AG08396 (cell line): ENCODE results near the gene GAREM1.
A peak's percentile ranks its signal among the peaks of the same experiment; 100 is the strongest.

Experiments used
- DNase-seq: peaks from one replicate; pipeline ENCODE4 v3.0.0; 2012; ENCODE audit warnings: low spot score, mixed read lengths

The GAREM1 gene

DNA sequence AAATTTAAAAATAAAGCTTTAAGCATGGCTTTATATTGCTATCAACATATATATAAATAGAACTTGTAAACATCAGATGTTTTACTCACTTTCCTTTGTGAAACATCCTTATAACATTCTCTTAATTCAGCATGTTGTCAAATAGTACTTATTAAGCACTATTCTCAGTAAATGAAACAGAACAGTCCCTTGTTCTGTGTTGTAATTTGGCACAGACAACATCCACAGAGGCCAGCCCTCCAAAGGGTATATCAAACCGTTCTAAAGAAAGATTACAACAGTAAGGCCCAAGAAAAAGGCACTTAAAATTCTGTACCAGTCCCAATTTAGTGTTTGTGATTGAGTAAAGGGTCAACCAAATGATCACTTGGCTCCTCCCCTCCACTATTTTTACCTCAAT, 46.0 kb downstream of the GAREM1 start:
- DNase-seq = no peak

DNA sequence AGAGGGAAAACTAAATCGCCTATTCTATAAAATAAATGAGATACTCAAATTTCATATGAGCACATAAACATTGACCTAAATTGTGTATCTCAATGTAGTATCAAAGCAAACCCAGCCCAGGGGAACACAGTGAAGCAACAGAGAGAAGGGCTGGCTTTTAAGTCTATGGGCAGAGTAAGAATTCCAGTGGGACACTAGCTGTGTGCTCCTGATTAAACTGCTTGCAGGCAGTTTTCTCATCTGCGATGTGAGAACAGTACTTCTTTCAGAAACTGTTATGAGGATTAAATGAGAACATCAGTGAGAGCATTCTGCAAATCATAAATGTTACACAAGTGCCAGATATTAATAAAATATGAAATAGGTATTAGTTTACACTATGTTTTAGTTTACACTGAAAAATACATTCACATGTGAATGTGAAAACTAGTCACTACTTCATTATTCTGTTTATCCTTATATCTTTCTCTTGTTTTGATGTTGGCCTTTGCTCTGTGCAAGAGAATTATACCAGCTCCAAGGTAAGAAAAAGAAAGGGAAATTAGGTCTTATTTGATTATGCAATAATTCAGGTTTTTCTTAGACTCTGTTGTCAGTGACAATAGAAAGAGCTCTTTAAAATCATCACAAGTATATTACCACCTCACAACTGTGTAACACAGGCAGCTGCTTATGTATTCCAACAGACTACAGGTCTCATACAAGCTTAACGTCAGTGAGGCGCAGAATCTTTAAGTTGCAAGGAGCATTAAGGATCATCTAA, 47.5 kb downstream of the GAREM1 start:
- no peak for DNase-seq

DNA sequence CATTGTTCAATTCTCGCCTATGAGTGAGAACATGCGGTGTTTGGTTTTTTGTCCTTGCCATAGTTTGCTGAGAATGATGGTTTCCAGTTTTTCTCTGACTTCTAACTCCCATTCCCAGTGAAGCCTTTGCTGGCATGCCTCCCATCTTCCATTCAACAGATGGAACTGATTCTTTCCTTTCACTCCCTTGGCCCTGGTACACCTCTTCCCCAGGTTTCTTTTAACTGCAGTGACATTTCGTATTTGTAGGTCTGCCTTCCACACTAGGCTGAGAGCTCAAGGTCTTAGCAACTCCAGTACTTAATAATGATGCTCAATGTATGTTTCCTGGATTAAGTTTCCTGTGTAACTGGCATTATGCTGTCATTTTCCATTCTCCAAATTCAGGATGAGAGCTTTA, 48.5 kb downstream of the GAREM1 start:
- DNase-seq = no peak

DNA sequence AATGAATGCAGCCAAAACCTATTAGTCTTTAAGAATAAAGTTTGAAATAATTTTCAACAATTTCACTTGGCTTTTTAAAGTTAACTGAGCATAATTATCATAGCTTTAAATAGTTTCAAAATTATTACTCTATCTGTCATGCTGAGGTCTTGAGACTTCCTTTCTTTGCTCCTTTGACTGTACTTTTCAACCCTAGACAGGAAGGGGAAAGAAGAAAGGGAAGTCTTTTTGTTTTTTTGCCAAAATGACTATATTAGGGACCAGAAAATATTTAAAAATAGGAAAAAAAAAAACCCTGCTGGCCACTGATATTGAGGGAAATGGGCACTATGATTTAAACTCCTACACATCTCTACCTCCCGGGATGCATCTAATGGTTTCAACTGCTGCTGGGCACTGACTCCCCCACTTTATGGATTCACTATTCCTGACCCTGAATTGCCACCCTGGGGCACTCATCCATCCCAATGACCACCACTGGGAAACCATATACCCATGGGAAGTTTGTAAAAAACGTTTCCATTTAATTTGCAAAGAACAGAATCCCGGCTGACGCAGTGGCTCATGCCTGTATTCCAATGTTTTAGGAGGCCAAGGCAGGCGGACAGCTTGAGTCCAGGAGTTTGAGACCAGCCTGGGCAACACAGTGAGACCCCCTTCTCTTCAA, 50.5 kb downstream of the GAREM1 start:
- DNase-seq = no peak

DNA sequence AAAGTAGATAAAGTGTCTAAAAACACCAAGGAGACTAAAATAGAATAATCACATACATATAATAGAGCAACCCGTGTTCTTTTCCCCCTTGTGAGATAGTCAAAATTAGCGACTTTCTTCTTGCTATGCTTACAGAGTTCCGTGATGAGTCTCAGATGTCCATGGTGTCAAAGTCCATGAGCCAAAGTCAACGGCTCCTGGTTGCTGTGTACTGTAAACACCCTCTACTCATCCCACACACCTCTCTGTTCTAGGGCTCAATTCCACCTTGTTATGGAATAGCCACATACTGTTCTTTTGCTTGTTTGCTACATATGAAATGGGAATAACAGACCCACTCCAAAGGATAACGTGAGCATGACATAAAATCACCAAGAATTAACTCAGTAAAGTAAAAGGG, 52.5 kb downstream of the GAREM1 start:
- DNase-seq = no peak

DNA sequence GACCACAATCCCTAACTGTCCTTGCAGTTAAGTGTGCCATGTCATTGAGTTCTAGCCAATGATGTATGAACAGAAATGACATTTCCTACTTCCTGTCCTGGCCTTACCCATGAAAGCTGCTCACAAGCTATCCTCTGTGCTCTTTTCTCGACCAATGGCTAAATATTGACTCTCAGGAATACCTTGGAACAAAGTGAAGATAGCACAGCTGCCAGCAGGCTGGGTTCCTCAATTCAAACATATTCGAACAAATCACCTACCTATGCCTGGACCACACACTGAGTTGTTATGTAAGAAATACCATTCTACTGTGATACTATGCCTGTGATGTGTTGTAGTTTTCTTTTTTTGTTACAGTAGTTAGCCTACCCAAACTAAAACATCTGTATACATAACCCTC, 65.1 kb downstream of the GAREM1 start:
- DNase-seq = no peak

DNA sequence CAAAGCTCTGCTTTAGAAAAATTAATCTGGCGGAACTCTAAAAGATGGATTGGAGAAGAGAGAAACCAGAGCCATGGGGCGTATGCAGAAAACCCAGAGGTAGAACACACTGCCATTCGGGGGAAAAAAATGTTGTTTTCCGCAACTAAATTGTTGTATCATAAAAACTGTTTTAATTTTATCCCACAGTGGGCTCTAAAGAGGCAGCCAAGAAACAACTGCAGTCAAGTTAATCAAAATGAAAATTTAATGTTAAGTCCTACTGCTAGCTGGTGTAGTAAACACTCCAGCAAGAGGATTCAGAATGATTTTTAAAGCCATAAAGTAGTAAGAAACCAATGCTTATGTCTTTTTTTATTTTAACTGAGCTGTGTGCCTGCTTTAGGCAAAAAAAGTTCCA, 69.1 kb downstream of the GAREM1 start:
- no peak for DNase-seq

DNA sequence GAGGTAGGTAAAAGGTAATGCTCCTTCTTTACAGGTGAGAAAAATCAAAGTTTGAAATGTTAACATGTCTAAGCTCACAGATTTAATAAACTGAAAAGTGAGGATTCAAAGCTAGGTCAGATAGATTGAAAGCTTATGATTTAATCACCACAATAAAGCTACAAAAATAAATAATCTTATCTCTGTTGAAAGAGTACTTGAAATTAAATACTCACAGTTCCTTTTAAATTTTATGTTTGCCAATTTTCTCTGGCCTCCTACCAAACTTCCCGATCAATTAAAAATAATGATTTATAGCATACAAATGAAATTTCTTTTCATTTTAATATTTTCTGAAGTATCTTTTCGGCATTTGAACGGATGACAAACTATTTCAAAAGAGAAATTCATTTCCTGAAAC, 77.3 kb downstream of the GAREM1 start:
- DNase-seq = no peak

DNA sequence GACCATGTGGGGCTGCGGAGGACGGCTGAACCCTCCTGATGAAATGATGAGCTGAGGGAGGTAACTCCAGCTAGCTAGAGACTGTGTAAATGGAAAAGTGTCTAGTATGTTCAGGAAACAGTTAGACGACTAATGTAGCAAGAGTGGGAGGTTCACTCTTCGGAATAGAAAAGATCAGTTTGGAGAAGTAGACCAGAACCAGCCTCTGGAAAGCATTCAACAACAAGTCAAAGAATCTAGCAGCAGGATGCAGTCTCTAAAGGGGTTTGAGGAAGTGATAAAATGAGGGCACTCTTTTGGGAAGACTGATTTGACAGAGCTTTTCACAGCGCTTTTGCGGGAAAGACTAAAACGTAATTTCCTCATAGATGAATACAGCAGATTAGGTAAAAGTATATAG, 79.6 kb downstream of the GAREM1 start:
- no peak for DNase-seq

DNA sequence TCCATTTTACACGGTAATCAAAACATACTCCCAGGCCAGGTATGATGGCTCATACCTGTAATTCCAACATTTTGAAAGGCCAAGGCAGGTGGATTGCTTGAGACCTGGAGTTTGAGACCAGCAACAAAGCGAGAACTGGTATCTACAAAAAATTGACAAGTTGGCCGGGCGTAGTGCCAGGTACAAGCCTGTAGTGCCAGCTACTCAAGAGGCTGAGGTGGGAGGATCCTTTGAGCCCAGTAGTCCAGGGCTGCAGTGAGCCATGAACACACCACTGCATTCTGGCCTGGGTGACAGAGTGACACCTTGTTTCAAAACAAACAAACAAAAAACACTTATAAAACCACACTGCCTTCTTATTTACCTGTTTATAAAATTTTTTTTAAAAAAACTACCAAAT, 80.8 kb downstream of the GAREM1 start:
- no peak for DNase-seq

DNA sequence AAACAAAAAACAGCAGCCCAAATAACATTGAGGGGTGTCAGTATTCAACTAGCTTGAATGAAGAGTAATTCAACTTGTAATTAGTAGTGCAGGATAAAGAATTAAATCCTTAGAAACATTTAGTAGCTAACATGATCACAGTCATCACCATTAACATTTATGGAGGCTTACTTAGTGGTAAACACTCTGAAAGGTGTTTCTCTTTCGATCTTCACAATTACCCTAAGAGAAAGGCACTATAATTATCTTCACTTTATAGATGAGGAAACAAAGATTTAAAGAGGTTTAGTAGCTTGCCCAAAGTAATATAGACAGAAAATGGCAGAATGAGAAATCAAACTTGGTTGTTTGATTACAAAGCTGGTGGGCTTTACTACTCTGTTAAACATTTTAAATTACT, 81.5 kb downstream of the GAREM1 start:
- DNase-seq = no peak

DNA sequence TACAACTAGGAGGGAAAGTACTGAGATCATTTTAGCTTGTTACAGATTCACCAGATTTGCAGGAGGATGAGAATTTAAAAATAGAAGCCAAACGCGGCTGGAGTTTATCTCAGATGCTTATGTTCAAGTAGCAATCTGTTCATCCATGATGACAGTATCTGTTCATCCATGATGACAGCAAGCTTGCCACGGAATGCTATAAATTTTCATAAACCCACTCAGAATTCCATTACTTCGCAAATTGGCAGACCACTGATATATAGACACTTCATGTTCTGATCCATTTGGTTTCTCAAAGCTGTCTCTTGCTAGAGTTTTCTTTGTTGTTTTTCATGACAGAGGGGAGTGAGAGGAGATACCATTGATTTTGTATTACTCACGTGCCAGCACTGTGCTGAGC, 84.2 kb downstream of the GAREM1 start:
- DNase-seq = no peak

DNA sequence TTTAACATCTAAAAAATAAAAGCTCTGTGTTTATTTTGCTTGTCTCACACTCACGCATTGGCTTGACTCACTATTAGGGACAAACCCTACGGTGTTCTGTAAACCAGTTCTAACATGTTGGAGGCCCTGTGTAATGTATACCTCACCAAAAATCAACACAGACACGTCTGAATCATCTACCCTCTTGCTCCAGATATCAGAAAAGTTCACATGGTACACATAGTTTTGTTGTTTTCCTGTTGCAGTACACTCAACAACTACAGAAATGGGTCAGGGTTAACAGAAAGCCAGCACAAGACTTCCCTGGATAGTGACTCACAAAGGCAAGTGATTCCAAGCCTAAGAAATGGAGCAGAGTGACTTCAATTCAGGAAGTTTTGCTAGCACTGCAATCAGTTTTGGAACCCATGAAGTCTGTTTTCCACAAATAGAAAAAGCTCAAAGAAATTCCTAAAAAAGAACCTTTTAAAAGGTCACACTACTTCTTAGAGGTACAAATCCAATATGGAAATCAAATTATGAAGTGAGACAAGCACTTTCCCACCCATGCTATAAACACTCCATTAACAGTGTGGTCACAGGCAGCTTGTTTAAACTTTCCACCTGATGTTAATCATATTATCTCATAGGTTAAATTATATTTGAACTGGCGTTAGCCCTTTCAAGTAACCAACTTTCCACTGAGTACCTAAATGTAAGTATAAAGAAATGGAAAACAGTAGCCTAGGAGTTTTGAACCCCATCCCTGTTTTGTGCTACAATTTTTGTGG, 87.4 kb downstream of the GAREM1 start:
- peak; percentile 51 for DNase-seq

DNA sequence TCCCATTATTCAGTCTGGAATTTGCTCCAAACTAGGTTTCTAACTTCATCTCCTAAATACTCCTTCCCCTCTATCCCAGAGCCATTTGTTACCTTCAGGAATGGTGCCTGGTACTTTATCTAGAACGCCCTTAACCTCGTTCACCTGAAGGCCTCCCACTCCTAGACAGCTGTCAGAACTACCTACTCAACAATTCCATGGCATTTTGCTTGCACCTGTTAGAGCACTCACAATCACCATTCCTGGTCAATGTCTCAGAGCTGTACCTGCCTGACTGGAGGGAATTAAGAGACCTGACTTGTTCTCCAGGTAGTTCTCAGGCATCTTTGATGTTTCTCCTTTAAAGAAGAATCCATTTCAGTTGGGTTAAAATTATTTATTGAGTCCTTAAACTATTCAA, 88.9 kb downstream of the GAREM1 start:
- DNase-seq = no peak

DNA sequence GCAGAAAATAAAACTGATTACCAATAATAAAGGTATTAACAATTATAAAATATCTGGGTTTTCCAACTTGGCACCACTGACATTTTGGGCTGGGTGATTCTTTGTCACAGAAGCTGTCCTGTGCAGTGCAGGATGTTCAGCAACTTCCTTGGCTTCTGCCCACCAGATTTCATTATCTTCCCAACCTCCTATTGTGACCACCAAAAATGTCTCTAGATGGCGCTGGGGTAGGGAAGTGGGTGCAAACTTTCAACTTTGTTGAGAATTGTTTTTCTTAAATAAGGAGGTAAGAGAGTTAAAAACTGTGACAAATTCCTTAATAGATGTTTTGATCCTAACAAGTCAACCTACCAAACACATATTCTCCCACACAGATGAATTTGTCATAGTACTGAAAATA, 90.1 kb downstream of the GAREM1 start:
- no peak for DNase-seq

DNA sequence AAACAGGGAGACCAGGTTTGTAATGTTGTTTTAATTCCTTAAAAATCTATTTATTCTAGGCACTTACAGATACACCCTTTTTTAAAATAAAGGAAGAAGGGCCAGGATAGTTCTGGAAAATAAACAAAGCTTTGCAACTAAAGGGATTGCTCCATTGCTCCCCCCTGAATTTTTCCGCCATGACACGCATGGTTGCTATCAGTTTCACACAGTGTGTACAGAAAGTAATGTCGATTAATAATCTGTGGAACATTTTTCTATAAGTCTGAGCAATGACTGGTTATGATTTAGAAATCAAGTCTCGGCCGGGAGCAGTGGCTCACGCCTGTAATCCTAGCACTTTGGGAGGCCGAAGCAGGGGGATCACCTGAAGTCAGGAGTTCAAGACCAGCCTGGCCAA, 90.8 kb downstream of the GAREM1 start:
- DNase-seq = no peak

DNA sequence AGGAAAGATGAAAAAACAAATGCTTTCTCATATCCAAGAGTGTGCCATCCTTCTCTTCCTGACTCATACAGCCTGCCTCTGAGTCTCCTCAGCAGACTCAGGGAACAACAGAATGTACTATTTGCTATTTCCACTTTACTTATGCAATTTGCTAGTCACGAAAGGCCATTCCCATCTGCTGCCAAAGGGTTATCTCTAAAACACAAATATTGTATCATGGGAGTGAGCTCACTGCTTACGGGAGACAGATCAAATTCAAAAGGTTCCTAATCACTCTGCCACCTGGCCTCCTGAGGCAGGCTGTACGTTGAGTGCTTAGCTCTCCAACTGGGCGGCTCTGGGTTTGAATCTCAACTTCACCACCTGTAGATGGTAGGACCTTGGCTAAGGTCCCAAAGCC, 92.0 kb downstream of the GAREM1 start:
- no peak for DNase-seq

DNA sequence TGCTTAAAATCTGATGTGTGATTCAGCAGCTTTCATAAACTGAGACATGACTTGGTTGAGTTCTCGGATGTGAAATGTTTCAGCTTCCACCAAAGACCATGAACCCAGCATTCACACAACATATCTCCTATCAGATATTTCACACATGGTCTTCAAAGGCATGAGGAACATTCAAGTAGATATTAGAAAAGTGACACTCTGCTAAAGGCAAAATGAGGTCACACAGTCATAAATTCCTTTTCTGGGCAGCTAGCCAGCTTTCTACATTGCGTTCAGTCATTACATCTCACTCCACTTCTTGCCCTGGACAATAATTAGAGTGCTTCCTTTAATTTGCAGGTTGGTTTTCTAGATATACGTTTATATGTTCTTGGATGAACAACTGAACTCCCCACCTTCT, 96.7 kb downstream of the GAREM1 start:
- no peak for DNase-seq

DNA sequence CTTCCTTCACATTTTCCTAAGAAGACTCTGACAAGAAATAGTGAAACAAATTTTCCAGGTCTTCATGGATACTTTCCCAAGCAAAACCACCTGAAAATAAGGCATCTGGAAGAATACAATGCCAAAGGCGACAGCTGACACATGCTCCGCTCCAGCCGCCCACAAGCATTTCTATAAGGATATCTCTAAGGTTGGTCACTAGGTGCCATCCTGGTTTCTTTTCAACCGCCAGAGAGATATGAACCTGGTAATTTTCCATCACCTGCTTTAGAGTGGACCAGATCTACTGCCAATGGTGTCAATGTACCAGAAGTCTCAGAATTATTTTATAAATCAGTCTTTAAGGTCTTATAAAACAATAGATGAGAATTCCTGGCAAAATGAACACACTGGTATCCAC, 97.2 kb downstream of the GAREM1 start:
- no peak for DNase-seq

DNA sequence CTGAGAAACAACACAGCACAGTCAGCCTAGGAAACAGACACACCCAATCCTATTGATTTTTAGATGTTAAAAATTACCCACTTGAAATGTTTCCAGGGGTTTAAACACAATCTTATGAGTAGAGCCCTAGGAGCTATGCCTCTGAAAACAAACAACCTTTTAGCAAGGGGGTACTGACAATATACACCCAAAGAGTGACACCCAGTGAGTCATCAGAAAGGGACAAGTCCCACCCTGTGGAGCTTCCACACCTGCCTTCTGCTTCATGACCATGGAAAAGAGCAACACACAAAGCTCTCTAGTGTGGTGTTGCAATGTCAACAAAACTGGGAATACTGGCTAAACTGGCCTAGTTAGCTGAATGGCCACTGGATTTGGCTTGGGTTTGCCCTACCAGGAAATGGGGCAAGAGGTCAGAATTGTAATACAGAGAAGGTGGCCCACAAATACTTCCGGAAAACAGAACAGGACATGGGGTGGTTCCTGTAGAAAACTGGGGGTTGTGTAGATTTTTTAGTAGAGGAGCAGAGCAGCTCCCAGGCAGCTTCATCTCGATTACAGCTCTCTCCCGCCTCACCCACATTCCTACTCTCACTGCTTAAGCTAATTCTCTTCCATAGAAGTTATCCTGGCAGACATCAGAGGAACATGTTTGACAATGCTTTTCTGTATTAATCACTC, 98.2 kb downstream of the GAREM1 start:
- no peak for DNase-seq

DNA sequence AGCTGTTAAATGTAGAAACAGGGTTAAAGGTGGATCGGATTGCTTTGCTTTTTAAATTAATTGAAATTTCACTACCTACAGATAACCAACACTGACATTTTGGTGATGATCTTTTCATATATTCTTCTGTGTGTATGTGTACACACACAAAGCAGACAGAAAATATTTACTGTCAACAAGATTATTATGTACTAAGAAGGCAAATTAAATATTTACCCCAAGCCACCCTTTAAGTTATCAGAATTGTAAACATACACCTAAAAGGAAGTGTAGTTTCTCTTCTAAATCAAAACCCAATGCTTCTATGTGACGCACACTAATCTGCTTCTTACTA, 98.7 kb downstream of the GAREM1 start:
- no peak for DNase-seq

DNA sequence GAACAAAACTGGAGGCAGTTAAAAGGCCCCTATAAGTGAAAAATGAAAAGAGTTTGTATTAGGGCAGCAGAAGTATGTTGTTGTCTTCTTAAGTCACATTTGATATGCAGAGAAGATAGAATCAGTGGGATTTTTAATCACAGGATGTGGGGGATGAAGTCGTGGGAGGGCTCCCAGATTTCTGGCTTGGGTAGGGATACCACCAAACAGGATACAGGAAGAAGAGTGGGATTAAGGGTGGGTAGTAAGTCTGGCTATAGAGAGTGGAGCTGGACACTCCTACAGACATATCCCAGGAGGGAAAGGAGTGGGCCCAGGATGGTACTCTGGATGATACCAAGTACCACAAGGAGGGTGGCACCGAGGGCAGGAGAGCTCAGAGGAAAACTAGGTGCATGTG, 99.3 kb downstream of the GAREM1 start:
- no peak for DNase-seq

DNA sequence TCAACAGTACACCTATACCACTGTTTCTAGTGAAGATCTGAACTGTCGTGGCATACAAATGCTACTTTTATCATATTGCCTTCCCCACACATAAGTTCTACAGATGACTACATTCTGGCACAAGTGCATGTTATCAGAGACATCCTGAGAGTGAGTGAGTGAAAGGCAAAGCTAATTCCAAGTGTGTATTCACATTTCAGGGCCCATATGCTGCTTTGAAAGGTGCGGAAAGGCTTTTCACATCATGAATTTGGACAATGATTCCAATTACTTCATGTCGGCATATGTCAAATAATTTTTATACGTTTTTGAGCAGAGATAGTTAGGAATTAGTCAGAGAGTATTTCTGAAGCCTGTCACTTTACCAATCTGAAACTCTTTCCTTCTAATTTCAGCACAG, 101.7 kb downstream of the GAREM1 start:
- DNase-seq = no peak
